SU-DHL-6 (cell line): Measurements from ENCODE around the gene CIZ1.

Experiments
- H2AFZ ChIP-seq: fragments of 200-600 bp; sonication (generic); 2 replicates; pipeline ENCODE4 v1.6.1; 2014; ENCODE audit warnings: low read depth, mild to moderate bottlenecking, moderate library complexity, mixed read lengths, antibody characterized with exemption, low read length; ENCODE audit not compliant: severe bottlenecking
- H3F3A ChIP-seq: fragments of 200-600 bp; shearing (Covaris generic); 2 replicates; pipeline ENCODE4 v1.6.0; 2016; ENCODE audit warnings: antibody characterized with exemption, mild to moderate bottlenecking; ENCODE audit not compliant: insufficient read depth
- H3K27ac ChIP-seq: fragments of 200-600 bp; sonication (generic); 2 replicates; pipeline ENCODE4 v1.5.1; 2016; ENCODE audit warnings: low read depth, mild to moderate bottlenecking, low read length, moderate library complexity, mixed read lengths
- H3K27me3 ChIP-seq: fragments of 200-600 bp; sonication (generic), shearing (Covaris generic); 2 replicates; pipeline ENCODE4 v1.6.0; 2014; ENCODE audit warnings: mild to moderate bottlenecking, low read length
- H3K36me3 ChIP-seq: fragments of 200-600 bp; sonication (generic); 2 replicates; pipeline ENCODE4 v1.6.1; 2014; ENCODE audit warnings: mild to moderate bottlenecking, low read length, mixed read lengths
- H3K4me2 ChIP-seq: fragments of 300-600, 200-600 bp; shearing (Covaris generic), sonication (generic); 2 replicates; pipeline ENCODE4 v1.6.0; 2014; ENCODE audit warnings: low read length, low read depth, mild to moderate bottlenecking; ENCODE audit not compliant: poor library complexity, severe bottlenecking
- H3K4me3 ChIP-seq: fragments of 200-600 bp; sonication (generic); 2 replicates; pipeline ENCODE4 v1.5.1; 2014; ENCODE audit warnings: antibody characterized with exemption, low read length, mild to moderate bottlenecking, mixed read lengths; ENCODE audit not compliant: insufficient read depth, poor library complexity, severe bottlenecking
- H3K79me2 ChIP-seq: fragments of 200-600 bp; sonication (generic); 2 replicates; pipeline ENCODE4 v1.6.1; 2014; ENCODE audit warnings: mild to moderate bottlenecking, low read length, moderate library complexity; ENCODE audit not compliant: insufficient read depth
- H3K9ac ChIP-seq: fragments of 200-600 bp; sonication (generic); 2 replicates; pipeline ENCODE4 v1.7.0; 2014; ENCODE audit warnings: mild to moderate bottlenecking, low read length
- H3K9me2 ChIP-seq: fragments of 200-600 bp; sonication (generic); replicated peaks from 2 replicates; pipeline ENCODE4 v1.6.1; 2014; ENCODE audit warnings: low read length; ENCODE audit not compliant: insufficient read depth
- H3K9me3 ChIP-seq: fragments of 200-600 bp; sonication (generic); 2 replicates; pipeline ENCODE4 v1.6.1; 2014; ENCODE audit warnings: low read length, mixed read lengths; ENCODE audit not compliant: insufficient read depth
- H4K20me1 ChIP-seq: fragments of 200-600 bp; sonication (generic); 2 replicates; pipeline ENCODE4 v1.6.1; 2014; ENCODE audit warnings: low read depth, mild to moderate bottlenecking, antibody characterized with exemption, low read length, moderate library complexity, mixed read lengths
- EZH2phosphoT487 ChIP-seq: fragments of 200-600 bp; sonication (generic), shearing (Covaris generic); conservative IDR thresholded peaks from 2 replicates; pipeline ENCODE4 v1.6.1; 2018; ENCODE audit warnings: mild to moderate bottlenecking, antibody characterized with exemption, low read length, moderate library complexity, mixed read lengths
- TF ChIP-seq, protein P1 (sequence below): fragments of 200-600 bp; sonication (generic); IDR thresholded peaks from one replicate; pipeline ENCODE4 v1.5.1; 2017; ENCODE audit warnings: antibody characterized with exemption, mild to moderate bottlenecking, low read length, moderate library complexity; ENCODE audit not compliant: insufficient read depth, poor library complexity, severe bottlenecking

CIZ1 gene

DNA sequence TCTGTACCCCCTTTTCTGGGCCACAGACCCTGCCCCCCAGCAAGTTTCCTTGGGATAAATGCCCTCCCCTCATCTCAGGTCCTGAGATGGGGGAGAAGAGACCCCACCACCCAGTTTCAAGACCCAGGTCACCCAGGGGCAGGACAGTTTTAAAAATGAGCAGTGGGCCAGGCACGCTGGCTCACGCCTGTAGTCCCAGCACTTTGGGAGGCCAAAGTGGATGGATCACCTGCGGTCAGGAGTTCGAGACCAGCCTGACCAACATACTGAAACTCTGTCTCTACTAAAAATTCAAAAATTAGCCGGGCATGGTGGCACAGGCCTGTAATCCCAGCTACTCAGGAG lies 69.9 kb downstream of the CIZ1 start:
- Histone ChIP-seq H3K9ac (no peak overlapping the region), H3K4me3 (no peak overlapping the region), H3K9me3 (no peaks in the 10 kb centered on the region)

DNA sequence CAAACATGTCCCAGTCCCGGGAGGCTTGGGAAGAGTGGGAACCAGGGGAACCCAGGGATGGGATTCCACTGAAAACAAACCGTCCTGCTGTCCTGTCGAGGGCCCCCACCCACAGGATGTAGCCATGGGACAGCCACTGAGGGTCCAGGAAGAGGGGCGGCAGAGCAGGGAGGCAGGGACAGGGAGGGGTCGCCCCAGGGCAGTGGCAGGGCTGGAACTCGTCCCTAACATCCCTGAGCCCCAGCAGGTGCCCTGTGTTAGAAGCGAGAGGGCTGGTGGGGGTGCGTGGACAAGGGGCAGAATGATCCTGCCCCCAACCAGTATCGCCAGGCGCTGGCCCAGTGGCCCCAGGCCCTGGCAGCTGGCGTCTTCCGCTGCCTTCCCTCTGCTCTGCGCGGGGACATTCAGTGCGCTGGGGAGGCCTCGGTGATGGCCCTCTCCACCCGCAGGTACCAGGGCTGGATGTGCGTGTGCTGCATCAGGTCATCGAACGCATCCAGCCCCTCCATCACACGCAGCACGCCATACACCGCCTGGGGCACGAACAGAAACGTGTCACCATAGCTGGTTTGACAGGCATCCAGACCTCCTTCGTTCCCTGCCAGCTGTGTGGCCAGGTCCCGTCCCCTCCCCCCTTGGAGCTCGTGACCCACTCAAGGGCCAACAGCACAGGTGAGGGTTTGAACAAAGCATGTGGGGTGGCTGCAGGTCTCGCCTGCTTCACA lies 70.5 kb downstream of the CIZ1 start:
- H3K27ac ChIP-seq, result no peak overlapping the region
- H4K20me1 ChIP-seq, result no peaks in the 10 kb centered on the region
- no peaks in the 10 kb centered on the region for H3K9me2 ChIP-seq
- TF ChIP-seq EZH2phosphoT487, result no peak
- TF ChIP-seq, protein P1, sequence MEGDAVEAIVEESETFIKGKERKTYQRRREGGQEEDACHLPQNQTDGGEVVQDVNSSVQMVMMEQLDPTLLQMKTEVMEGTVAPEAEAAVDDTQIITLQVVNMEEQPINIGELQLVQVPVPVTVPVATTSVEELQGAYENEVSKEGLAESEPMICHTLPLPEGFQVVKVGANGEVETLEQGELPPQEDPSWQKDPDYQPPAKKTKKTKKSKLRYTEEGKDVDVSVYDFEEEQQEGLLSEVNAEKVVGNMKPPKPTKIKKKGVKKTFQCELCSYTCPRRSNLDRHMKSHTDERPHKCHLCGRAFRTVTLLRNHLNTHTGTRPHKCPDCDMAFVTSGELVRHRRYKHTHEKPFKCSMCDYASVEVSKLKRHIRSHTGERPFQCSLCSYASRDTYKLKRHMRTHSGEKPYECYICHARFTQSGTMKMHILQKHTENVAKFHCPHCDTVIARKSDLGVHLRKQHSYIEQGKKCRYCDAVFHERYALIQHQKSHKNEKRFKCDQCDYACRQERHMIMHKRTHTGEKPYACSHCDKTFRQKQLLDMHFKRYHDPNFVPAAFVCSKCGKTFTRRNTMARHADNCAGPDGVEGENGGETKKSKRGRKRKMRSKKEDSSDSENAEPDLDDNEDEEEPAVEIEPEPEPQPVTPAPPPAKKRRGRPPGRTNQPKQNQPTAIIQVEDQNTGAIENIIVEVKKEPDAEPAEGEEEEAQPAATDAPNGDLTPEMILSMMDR, result no peak
- H3K9me3 ChIP-seq, result no peaks in the 10 kb centered on the region
- H3K36me3 ChIP-seq, result no peaks in the 10 kb centered on the region
- no peak overlapping the region for H3K4me2 ChIP-seq
- H3K9ac ChIP-seq, result no peak overlapping the region
- peaks cover 5% of the 10 kb centered on the region for H3K79me2 ChIP-seq
- no peak overlapping the region for H2AFZ ChIP-seq
- no peak overlapping the region for H3K4me3 ChIP-seq
- H3K27me3 ChIP-seq, result no peaks in the 10 kb centered on the region
- no peaks in the 10 kb centered on the region for H3F3A ChIP-seq

More for the DNA sequence above, 69.9 kb downstream of the CIZ1 start:
- Histone ChIP-seq H2AFZ (no peak overlapping the region), H3K79me2 (peaks cover 10% of the 10 kb centered on the region), H3K36me3 (no peaks in the 10 kb centered on the region), H3K27ac (no peak overlapping the region), H4K20me1 (no peaks in the 10 kb centered on the region; the same call in 1 of the 2 replicates), H3K4me2 (no peak overlapping the region), H3K27me3 (no peaks in the 10 kb centered on the region), H3F3A (no peaks in the 10 kb centered on the region), H3K9me2 (no peaks in the 10 kb centered on the region)
- no peak for TF ChIP-seq EZH2phosphoT487
- TF ChIP-seq, protein P1, result no peak

DNA sequence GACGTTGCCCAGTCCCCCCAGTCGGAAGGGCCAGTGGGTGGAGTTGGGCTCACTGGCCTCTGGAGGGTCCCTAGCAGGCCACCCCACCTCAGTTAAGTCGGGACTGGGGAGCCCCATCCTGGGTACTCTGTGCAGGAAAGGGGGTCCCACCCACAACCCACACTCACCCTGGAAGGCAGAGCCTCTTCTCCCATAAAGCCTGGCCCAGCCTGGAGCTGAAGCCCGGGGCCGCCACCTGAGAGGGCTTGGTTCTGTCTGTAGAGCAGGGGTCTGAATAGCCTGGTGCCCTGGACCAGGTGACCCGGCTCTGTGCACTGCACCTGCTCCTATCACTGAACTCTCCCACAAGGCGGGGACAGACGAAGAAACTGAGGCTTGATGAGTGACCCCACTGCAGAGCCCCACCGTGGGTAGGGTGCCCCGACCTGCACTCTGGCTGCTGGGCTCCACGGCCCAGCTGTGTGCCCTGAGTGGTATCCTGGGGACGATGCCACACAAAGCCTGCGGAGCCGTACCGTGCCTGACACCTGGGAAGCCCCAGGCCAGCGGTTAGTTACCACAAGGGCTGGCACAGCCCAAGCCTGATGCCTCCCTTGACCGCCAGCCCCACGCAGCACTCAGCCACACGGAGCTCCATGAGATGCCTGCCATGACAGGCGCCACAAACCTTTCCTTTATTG lies 71.2 kb downstream of the CIZ1 start:
- H3K27ac ChIP-seq, result no peak overlapping the region
- H3K9me2 ChIP-seq, result no peaks in the 10 kb centered on the region
- H3K27me3 ChIP-seq, result no peaks in the 10 kb centered on the region
- TF ChIP-seq EZH2phosphoT487, result no peak
- TF ChIP-seq, protein P1, result no peak
- H3K9me3 ChIP-seq, result no peaks in the 10 kb centered on the region
- no peaks in the 10 kb centered on the region for H3F3A ChIP-seq
- no peaks in the 10 kb centered on the region for H3K79me2 ChIP-seq
- H3K4me2 ChIP-seq, result no peak overlapping the region
- H3K9ac ChIP-seq, result no peak overlapping the region
- no peaks in the 10 kb centered on the region for H3K36me3 ChIP-seq
- H2AFZ ChIP-seq, result no peak overlapping the region
- no peaks in the 10 kb centered on the region for H4K20me1 ChIP-seq
- H3K4me3 ChIP-seq, result no peak overlapping the region
